Lower leg skin (tissue), 4 donors: ENCODE results near the gene TMEM45A. TPM values are rescaled to one million over a fixed set of nuclear protein-coding genes. Genes with fewer than 3 reads are reported as not detected.
"Not testable (repeated sequence)": the region's sequence is repeated elsewhere in the genome, so short reads cannot be mapped to it uniquely, and the experiment has no call there.

Experiments
- DNase-seq, 2 donors: peaks; one replicate each; pipeline ENCODE4 v3.0.0-alpha.2; 2019; ENCODE audit warnings: low spot score in 2 of 2
- H3K4me3 ChIP-seq: fragments of 200-600 bp; sonication (generic); 2 replicates; pipeline ENCODE4 v1.5.1; 2017; ENCODE audit warnings: mild to moderate bottlenecking, low read depth; ENCODE audit not compliant: poor library complexity, severe bottlenecking
- CTCF ChIP-seq, 3 donors: fragments of 450-650 bp; IDR thresholded peaks; one replicate each; pipeline ENCODE4 v1.5.1; 2016; ENCODE audit warnings: antibody characterized with exemption in 3 of 3, mild to moderate bottlenecking in 3 of 3, moderate library complexity in 2 of 3
- POLR2A ChIP-seq, 2 donors: fragments of 450-650 bp; IDR thresholded peaks; one replicate each; pipeline ENCODE4 v1.6.1; 2016 to 2017; ENCODE audit warnings: antibody characterized with exemption in 2 of 2, mild to moderate bottlenecking in 1 of 2, moderate library complexity in 1 of 2
- WGBS, 2 donors: methylation state at CpG; one replicate each; pipeline ENCODE4 v1.1.5; 2018; 5-methylcytosine and 5-hydroxymethylcytosine counted together
- intact Hi-C: fragments of 100-400 bp; cut with DNase I; formaldehyde crosslinking; loops from one replicate; pipeline ENCODE4 v1.15.0; 2023; ENCODE audit warnings: low total_unique reads
- total RNA-seq, 4 donors: library from RNA; depleted of rRNA; stranded (reverse); fragments of >200 nt; gene quantifications; one replicate each; pipeline ENCODE4 v1.1.0, GENCODE V29; 2016

TMEM45A gene
- total RNA-seq = 1,000 to 10,000 TPM in 1 of 4 donors, 100 to 1,000 TPM in 3; 421 to 1,097 (median 707) TPM

- intact Hi-C loops = no loop called here
- peak; percentile 93 to 99 for DNase-seq
- TF ChIP-seq POLR2A (IDR thresholded peaks at IDR 0.05) (no peak), CTCF (IDR thresholded peaks at IDR 0.05) (no peak)
- peak within 1 kb of the TSS; percentile 16 for H3K4me3 ChIP-seq
- 1% methylated on average over 48 to 52 of the region's 56 CpGs for WGBS, 2 donors
These were observed at the start of gene TMEM45A for GRCh38 chr3:100492059-100493006. TSS of gene TMEM45A (plus strand) at chr3:100492619. CDS start at chr3:100555212, 62,593 bp downstream.

- intact Hi-C loops = no loop called here
- no peak for DNase-seq
- no peak overlapping the region for H3K4me3 ChIP-seq
- no peak for TF ChIP-seq POLR2A (IDR thresholded peaks at IDR 0.05)
- no peak for TF ChIP-seq CTCF (IDR thresholded peaks at IDR 0.05)
These were observed 48.7 kb upstream of the TMEM45A start for GRCh38 chr3:100443690-100444089.

- DNase-seq, H3K4me3 ChIP-seq, intact Hi-C loops: not testable (repeated sequence)
- WGBS, 2 donors = 97 to 98% methylated on average over 3 of the region's 3 CpGs
These were observed 45.4 kb upstream of the TMEM45A start for GRCh38 chr3:100447067-100447466.

- H3K4me3 ChIP-seq = no peak overlapping the region
- DNase-seq = no peak
- TF ChIP-seq CTCF (IDR thresholded peaks at IDR 0.05) = no peak
- TF ChIP-seq POLR2A (IDR thresholded peaks at IDR 0.05) = no peak
- intact Hi-C loops = no loop called here
- WGBS, 2 donors = 84 to 86% methylated on average over 1 of the region's 1 CpG
These were observed 44.3 kb upstream of the TMEM45A start for GRCh38 chr3:100448079-100448478.

- no peak for TF ChIP-seq POLR2A (IDR thresholded peaks at IDR 0.05)
- TF ChIP-seq CTCF (IDR thresholded peaks at IDR 0.05) = no peak
These were observed 43.2 kb upstream of the TMEM45A start for GRCh38 chr3:100449214-100449613.

GRCh38 chr3:100454677-100455076 lies 37.7 kb upstream of the TMEM45A start:
- no peak for DNase-seq
- TF ChIP-seq CTCF (IDR thresholded peaks at IDR 0.05) = no peak
- no peak for TF ChIP-seq POLR2A (IDR thresholded peaks at IDR 0.05)
- intact Hi-C loops = no loop called here
- WGBS, 2 donors = 90 to 94% methylated on average over 4 of the region's 4 CpGs
- no peak overlapping the region for H3K4me3 ChIP-seq

More at GRCh38 chr3:100449214-100449613, 43.2 kb upstream of the TMEM45A start:
- WGBS, 2 donors = 49 to 59% methylated on average over 2 of the region's 2 CpGs
- intact Hi-C loops = no loop called here
- DNase-seq = no peak
- H3K4me3 ChIP-seq = no peak overlapping the region
